Measurements from ENCODE around the gene TSG101. TPM values are rescaled to one million over a fixed set of nuclear protein-coding genes. Genes with fewer than 3 reads are reported as not detected.

The TSG101 gene
- total RNA-seq (2014; rRNA removed; shearing (Covaris generic)): 74.9 and 102 TPM in 2 replicates
- polyA plus RNA-seq (2016; fragmentation: Nextera tagmentation; extraction: Ambion mirVana): 53.7 and 59.4 TPM in 2 replicates
- long read RNA-seq, transcript TSG101-201 (10 exons, 1,824 nt): major isoform, 71 of 88 reads
- long read RNA-seq, partial matches to known transcripts: 10 of 88 reads
- long read RNA-seq, other reads (novel, unspliced or antisense): 7 of 88 reads

GRCh38 chr11:18526521-18527296 lies at the start of gene TSG101:
Gene TSG101, minus strand, starts transcription at chr11:18526942. Its CDS starts 126 bp downstream, at chr11:18526816.
- TF ChIP-seq CREB1 (CRISPR knock-in tag; IDR thresholded peaks at IDR 0.05; ENCODE audit: low read depth) (peak; percentile 94), NANOG (IDR thresholded peaks at IDR 0.05; ENCODE audit: borderline replicate concordance) (no peak), EZH2phosphoT487 (IDR thresholded peaks at IDR 0.05; ENCODE audit: unreplicated experiment) (no peak), ETS1 (IDR thresholded peaks at IDR 0.05) (peak; percentile 93), POLR2AphosphoS5 (IDR thresholded peaks at IDR 0.05; ENCODE audit: low read depth) (peak; percentile 97), STAT1 (IDR thresholded peaks at IDR 0.05; ENCODE audit: unreplicated experiment) (no peak), ZNF462 (CRISPR knock-in tag; IDR thresholded peaks at IDR 0.05) (no peak)
- Histone ChIP-seq H3K4me1 (ENCODE audit: insufficient read depth) (peaks cover 9% of the 10 kb centered on the region; the same call in 1 of the 2 replicates), H3K79me2 (replicated peaks; ENCODE audit: insufficient read depth) (peaks cover 44% of the 10 kb centered on the region), H3F3A (replicated peaks; ENCODE audit: low read depth) (no peaks in the 10 kb centered on the region), H3K27ac (ENCODE audit: low read depth) (peak within 1 kb of the TSS; percentile 93), H3K9me2 (ENCODE audit: insufficient read depth) (no peaks in the 10 kb centered on the region), H3K4me3 (peak within 1 kb of the TSS; percentile 89), H2AFZ (peak within 1 kb of the TSS; percentile 66), H3K36me3 (ENCODE audit: insufficient read depth) (no peaks in the 10 kb centered on the region), H3K4me2 (peak within 1 kb of the TSS; percentile 91), H4K20me1 (replicated peaks; ENCODE audit: insufficient read depth) (no peaks in the 10 kb centered on the region; the same call in 1 of the 2 replicates), H3K27me3 (ENCODE audit: insufficient read depth) (no peaks in the 10 kb centered on the region)
- Mint-ChIP-seq H3K27me3 (ENCODE audit: insufficient read depth, low read depth, poor library complexity) (peaks cover 6% of the 10 kb centered on the region), H3K36me3 (ENCODE audit: low read depth) (no peaks in the 10 kb centered on the region; the same call in 2 of the 3 replicates), H3K27ac (peak within 1 kb of the TSS; percentile 99), H3K4me3 (peak within 1 kb of the TSS; percentile 99), H3K9me3 (no peaks in the 10 kb centered on the region), H3K4me1 (0 out of 3 replicates have a peak, but pooled peaks cover 2% of the 10 kb centered on the region)
- peak; percentile 96 for ATAC-seq
- DNase-seq (ENCODE audit: low spot score): peak; percentile 95
